ENCODE results near the gene PEPD.

PEPD gene

DNA sequence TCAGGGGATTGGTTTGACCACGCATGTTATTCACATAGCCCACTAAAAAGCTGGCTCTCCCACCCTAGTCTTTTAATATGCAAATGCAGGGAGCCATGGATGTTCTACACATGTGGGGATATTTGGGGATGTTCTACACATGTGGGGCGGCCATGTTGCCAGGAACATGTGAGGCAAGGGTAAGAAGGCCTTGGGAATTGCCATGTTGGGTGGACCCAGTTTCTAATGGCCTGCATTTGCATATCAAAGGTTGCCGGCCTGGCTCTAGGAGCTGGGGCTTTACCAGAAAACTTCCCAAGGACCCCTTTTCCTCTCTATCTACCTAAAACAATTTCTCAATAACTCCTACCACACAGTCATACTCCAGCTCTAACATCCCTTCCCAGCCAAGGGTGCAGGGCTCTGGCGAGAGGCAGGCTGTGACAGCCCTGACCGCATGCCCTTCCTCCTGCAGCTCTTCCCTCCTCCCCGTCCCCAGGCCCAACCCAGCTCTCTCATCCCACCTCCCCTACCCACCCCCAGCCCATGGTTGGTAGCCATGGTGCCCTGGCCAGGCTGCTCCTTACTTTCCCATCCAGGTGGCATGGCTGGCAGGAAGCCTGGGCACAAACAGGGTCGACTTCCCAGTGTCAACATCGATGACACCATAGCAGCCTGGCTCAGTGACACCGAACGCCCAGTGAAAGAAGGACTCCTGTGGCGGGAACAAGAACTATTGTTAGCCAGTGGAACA is 11.0 kb downstream of the PEPD start:
- DNase-seq = no peak

DNA sequence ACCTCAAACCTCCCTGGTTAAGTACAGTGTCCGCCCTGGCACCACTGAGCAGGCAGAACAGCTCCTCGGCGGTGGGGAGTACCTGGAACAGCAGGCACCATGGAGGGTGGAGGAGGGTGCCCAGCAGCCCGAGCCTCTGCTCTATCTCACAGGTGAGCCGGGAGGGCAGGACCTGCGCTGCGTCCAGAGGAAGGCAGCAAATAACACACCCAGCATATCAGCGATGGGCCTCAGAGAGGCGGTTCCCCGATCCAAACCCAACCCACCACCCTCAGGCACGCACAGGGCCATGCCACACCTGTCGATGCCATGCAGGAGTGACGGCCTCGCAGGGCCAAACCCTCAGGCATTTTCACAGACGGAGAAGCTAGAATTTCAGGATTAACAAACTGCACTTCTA is 11.8 kb downstream of the PEPD start:
- DNase-seq = no peak

GRCh38 chr19:33508941-33509614 is 12.5 kb downstream of the PEPD start:
- DNase-seq = no peak

DNA sequence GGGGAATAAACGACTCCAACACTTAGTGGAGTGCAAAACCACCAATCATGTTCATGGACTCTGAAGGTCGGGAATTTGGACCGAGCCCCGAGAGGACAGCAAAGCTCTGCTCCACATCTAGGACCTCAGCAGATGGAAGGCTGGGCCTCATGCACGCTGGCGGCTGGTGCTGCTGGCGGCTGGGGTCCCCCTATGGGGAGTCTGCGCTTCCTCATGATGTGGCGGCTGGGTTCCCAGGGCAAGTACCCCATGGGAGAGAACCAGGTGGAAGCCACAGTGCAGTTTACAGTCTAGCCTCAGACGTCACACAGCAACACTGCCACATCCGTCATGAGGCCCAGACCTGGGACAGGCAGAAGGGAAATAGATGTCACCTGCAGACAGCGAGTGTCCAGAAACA is 13.2 kb downstream of the PEPD start:
- no peak for DNase-seq

- no peak for DNase-seq
These were observed 13.6 kb downstream of the PEPD start for GRCh38 chr19:33508009-33508408.

DNA sequence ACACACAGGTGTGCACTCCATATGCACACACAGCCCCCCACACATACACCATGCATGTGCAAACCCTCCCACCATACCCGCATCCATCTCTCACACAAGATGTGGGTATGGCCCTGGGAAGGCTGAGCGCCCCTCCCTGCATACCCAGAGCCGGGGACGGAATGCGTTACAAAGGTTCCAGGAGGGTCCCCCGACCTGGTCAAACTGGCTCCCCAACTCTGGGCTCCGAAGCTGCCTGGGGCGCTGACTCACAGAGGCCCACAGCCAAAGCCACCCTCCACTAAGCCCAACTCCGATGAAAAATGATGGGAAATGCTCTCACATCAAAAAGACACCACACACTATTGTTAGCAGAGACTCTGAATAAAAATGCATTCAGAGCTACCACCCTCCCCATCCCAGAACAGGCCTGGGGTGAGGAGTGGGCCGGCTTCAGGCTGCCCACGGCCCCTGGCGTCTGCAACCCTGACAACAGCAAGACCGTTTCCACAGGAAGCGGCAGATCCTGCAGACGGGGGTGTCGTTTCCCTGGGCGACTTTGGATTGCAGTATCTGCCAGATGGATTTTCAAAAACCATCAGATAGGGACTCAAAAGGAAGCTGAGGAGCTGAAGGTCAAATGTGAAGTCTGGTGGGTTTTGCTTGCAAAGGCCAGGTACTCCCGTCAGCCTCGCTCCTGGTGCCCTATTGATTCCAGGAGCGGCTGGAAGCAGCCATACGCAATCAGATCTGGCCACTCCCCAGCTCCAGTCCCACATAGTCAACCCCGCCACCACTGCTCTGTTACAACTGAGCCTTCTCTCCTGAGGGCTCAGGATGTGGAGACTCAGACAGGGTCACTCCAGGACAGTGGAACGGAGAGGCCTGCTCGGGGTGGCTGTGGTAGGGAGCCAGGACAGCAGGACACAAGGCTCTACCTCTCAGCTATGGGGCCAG is 14.3 kb downstream of the PEPD start:
- no peak for DNase-seq

- DNase-seq = no peak
These were observed 15.1 kb downstream of the PEPD start for GRCh38 chr19:33506498-33506897.

DNA sequence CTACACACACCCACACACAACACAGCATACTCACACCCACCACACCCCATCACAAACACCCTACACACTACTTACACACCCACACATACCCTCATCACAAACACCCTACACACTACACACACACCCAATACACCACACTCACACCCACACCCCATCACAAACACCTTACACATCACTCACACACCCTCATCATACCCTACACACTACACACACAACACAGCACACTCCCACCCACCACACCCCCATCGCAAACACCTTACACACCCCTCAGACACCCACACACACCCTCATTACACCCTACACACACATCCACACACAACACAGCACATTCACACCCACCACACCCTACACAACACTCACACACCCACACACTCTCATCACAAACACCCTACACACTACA is 15.8 kb downstream of the PEPD start:
- DNase-seq = no peak

DNA sequence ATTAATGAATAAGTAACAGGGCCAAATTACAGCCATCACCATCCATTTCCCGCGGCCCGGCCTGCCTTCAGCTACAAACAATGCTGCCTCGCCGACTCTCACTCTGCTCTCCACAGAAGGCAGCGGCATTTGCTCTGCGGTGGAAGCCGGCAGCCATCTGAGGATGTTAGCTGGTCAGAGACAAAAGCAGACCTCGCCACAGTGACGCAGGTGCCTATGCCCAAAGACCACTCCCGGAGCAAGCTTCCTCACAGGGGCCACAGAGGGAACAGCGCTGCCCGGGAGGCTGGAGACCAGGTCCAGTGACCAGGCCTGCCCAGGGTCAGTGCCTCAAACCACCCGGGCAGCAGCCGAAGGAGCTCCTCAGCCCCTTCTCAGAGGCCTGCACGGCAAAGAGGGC is 16.4 kb downstream of the PEPD start:
- no peak for DNase-seq

DNA sequence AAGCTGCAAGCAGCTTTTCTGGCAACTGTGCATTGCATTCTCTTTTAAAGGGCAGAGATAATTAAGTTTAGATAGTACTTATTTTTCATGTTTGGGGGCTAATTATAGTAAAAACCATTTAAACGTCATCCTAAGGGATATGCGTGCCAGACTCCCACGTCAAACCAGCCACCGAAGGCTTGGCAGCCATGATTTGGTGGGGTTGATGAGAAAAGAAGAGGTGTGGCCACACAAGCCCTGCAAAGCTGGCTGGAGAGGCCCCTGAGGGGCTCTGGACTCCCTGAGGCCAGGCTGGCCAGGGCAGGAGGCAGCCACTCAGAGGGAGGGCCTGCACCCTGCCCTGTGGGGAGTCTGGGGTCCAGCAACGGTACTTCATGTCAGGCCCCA is 17.5 kb downstream of the PEPD start:
- DNase-seq = no peak

DNA sequence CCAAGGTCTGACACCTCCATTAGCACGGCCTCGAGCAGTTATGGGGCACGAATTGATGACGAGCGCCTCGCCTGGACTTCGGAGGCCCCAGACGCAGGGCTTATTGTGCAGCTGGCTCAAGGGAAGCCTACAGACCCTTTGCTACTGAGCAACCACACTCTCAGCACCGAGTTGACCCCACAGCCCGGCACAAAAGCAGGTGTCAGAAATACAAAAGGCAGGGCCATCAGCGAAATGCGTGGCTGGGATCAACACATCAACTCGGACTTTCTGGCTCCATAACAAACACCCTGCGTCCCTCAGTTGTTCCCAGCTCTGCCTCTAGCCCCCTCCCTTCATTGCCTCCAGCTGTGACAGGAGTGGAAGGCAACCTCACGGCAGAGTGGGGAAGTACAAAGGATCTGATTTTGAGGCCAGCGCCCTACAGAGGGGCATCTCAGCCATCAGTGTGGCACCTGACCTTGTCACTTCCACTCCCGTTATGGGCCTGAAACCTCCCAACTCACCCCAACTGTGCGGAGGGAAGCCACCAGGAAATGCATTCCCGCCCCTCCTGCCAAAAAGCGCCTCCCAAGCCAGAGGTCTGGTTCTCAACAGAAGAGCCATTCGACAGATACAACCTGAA is 18.0 kb downstream of the PEPD start:
- no peak for DNase-seq

DNA sequence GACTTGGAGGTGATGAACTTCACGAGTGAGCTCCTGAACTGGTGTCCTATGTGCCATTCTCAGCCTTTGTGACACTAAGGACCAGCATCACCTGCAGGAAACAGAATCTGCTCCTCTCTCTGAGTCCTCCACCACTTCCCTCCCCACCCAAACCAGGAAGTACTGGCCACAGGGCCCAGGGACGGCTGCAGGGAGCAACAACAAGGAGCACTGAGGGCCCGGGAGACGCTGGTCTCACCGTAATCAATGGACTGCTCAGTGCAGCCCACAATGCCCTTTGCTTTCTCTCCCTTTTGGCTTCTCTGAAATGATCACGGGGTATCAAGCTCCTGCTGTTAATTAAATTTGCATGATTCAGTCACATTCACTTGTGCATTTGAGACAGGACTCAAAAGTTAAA is 18.6 kb downstream of the PEPD start:
- DNase-seq = no peak

DNA sequence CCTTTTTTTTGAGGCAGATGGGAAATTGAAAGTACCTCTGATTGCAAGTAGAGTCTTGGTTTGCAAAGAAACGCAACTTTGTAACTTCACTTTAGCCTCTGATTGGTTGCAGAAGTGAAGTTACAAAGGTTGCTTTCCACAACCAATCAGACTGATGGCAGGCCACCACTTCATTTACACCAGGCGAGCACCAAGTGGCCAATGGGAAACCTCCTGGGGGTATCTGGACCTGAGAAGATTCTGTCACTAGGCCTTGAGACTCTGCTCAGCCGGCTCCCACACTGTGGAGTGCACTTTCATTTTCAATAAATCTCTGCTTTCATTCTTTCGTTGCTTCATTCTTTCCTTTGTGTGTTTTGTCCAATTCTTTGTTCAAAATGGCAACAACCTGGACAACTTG is 19.1 kb downstream of the PEPD start:
- no peak for DNase-seq

DNA sequence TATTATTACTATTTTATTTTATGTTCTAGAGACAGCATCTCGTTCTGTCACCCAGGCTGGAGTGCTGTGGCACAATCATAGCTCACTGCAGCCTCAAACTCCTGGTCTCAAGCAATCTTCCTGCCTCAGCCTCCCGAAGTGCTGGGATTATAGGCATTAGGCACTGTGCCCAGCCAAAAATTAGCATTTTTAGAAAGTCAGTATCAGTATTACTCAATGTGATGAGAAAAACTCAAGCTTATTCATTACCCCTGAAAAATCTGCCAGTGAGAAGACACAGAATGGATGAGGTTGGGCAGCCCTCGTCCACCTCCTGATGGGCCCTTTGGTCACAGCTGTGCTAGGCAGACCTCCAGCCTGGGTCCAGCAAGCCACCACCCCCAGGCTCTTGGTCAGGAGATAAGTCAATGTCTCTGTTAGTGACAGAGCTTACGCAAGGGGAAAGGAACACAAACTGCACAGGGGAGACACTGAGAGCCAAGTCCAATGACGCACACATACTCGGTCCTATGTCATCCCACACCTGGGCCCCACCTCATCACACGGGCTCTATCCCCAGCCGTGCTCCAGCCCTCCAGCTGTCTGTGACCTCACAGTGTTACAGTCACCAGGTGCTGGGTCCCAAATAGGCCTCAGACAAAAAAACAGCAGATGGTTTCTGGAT is 19.8 kb downstream of the PEPD start:
- no peak for DNase-seq

DNA sequence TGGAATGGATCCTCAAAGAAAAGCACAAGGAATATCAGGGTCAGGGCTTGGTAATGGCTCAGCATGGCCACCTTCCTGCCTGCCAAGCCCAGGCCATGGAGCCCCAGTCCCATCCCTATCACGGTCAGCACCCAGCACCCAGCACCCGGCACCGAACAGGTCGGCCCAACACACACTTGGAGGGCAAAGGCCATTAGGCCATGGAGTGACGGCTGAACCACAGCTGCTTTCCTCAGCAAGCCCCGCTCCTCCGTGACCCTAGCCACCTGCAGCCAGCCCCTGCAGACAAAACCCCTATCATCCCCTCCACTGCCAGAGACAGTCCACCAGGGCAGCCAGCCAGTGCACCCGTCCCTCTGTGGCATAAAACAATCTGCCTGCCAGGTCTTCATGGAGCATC is 20.6 kb downstream of the PEPD start:
- DNase-seq = no peak

DNA sequence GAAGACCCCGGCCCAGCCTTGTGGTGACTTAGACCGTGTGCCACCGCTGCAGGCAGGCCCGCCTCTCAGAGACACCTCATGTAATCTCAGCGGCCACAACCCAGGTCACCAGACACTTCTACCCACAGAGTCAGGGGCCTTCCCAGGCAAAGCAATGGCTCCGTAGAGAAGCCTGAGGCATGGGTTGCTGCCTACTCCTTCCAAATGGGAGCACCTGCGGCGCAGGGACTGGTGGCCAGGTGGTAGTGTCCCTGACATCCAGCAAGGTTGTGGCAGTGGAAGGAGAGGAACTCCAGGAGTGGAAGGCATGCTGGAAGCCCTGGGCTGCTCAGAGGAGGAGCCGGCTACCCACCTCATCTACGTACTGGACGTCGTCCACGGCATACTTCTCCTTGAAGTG is 21.0 kb downstream of the PEPD start:
- DNase-seq = no peak

DNA sequence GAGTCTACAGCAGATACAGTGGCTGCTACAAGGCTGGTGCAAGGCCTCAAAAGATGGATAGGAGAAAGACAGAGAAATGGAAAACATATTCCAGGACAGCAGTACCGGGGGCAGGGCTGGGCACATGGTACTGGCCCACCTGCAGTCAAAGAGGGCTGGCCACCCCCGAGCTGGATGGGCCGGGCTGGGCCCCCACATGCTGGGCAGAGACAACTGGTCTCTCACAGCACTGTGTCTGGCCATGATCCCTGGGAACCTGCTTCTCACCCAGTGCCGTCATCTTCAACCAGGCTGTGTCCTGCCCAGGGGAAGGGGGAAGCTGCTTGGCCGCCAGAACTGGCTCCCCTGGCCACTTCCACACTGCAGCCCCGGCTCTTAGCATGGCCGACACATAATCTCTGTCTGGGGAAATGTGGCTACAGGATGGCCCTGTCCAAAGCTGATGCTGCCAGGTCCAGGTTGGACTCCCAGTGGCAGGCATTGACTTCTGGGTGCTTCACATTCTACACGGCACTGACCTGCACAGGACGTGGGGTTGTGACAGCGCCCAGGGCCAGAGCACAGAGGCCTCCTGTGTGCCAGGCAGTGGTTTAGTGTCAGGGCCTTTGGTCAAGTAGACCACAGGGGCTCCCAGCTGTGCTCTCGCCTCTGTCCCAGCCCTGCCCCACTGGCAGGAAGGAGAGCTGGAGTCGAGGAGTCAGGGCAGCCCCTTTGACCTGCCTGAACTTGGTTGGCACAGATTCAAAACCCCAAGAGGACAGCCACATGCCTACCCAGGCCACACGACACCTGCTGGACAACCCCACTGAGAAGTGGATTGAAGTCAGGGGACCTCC is 21.7 kb downstream of the PEPD start:
- DNase-seq = no peak

- DNase-seq = no peak
These were observed 22.3 kb downstream of the PEPD start for GRCh38 chr19:33499248-33499647.

DNA sequence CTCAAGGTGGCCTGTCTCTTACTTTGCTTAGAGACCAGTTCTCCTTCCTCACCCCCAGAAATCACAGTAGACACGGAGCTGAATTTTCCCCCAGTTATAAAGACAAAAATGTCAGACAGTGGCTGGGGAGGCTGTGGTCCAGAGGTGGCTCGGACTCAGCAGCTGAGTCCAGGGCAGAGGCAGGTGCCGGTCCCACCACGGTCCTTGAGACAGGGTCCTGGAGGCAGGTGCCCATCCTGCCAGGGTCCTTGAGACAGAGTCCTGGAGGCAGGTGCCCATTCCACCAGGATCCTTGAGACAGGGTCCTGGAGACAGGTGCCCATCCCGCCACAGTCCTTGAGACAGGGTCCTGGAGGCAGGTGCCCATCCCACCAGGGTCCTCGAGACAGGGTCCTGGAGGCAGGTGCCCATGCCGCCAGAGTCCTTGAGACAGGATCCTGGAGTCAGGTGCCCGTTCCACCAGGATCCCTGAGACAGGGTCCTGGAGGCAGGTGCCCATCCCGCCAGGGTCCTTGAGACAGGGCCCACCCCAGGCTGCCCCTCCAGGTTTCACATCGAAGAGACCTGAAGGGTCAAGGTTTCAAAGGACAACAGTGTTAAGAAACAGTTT is 23.1 kb downstream of the PEPD start:
- no peak for DNase-seq

- no peak for DNase-seq
These were observed 23.8 kb downstream of the PEPD start for GRCh38 chr19:33497778-33498175.

GRCh38 chr19:33497131-33497777 is 24.3 kb downstream of the PEPD start:
- DNase-seq = no peak
